KMS-11 (cell line): ENCODE data around the gene FOXD3.

Source experiments
- H2AFZ ChIP-seq: fragments of 200-600 bp; sonication (generic); 2 replicates; pipeline ENCODE4 v1.6.1; 2016; ENCODE audit warnings: antibody characterized with exemption, mixed run types, low read depth
- H3K27ac ChIP-seq: fragments of 200-600 bp; sonication (generic); 2 replicates; pipeline ENCODE4 v1.6.1; 2016; ENCODE audit warnings: mild to moderate bottlenecking, mixed run types
- H3K27me3 ChIP-seq: fragments of 200-600 bp; sonication (generic); 2 replicates; pipeline ENCODE4 v1.6.1; 2017; ENCODE audit warnings: mild to moderate bottlenecking, low read depth, mixed run types, moderate library complexity; ENCODE audit not compliant: insufficient read depth
- H3K36me3 ChIP-seq: fragments of 200-600 bp; sonication (generic); 2 replicates; pipeline ENCODE4 v1.6.1; 2017; ENCODE audit warnings: mild to moderate bottlenecking, mixed run types; ENCODE audit not compliant: insufficient read depth
- H3K4me1 ChIP-seq: fragments of 200-600 bp; sonication (generic); 2 replicates; pipeline ENCODE4 v1.6.1; 2016; ENCODE audit warnings: mild to moderate bottlenecking, low read depth, mixed run types; ENCODE audit not compliant: poor library complexity, severe bottlenecking
- H3K4me2 ChIP-seq: fragments of 200-600 bp; sonication (generic); 2 replicates; pipeline ENCODE4 v1.7.0; 2016; ENCODE audit warnings: mild to moderate bottlenecking, mixed run types
- H3K4me3 ChIP-seq: fragments of 200-600 bp; sonication (generic); IDR thresholded peaks from 2 replicates; pipeline ENCODE4 v1.6.1; 2017; ENCODE audit warnings: low read depth, low read length, mixed read lengths; ENCODE audit not compliant: insufficient read depth
- H3K79me2 ChIP-seq: fragments of 200-600 bp; sonication (generic); 2 replicates; pipeline ENCODE4 v1.6.1; 2016; ENCODE audit warnings: low read depth, mixed run types; ENCODE audit not compliant: insufficient read depth
- H3K9ac ChIP-seq: fragments of 200-600 bp; sonication (generic); 2 replicates; pipeline ENCODE4 v1.6.1; 2016; ENCODE audit warnings: mild to moderate bottlenecking, mixed run types
- H4K20me1 ChIP-seq: fragments of 200-600 bp; sonication (generic); 2 replicates; pipeline ENCODE4 v1.6.1; 2016; ENCODE audit warnings: mild to moderate bottlenecking, mixed run types; ENCODE audit not compliant: insufficient read depth
- CTCF ChIP-seq: fragments of 200-600 bp; sonication (generic); conservative IDR thresholded peaks from 2 replicates; pipeline ENCODE4 v1.6.1; 2017; ENCODE audit warnings: low read depth, mild to moderate bottlenecking, antibody characterized with exemption, low read length, moderate library complexity, mixed read lengths

The FOXD3 gene

GRCh38 chr1:63322114-63322943 is at the start of gene FOXD3:
Gene FOXD3 (plus strand): TSS chr1:63322567. CDS start chr1:63323059, 492 bp downstream.
- H3K27me3 ChIP-seq: no peaks in the 10 kb centered on the region
- H3K36me3 ChIP-seq: no peaks in the 10 kb centered on the region
- peaks cover 11% of the 10 kb centered on the region for H3K4me1 ChIP-seq
- H4K20me1 ChIP-seq: no peaks in the 10 kb centered on the region
- no peak within 1 kb of the TSS for H3K4me3 ChIP-seq
- peak within 1 kb of the TSS; percentile 26; the same call in 1 of the 2 replicates for H3K27ac ChIP-seq
- peak within 1 kb of the TSS; percentile 60; the same call in 1 of the 2 replicates for H3K9ac ChIP-seq
- peak within 1 kb of the TSS; percentile 80 for H3K4me2 ChIP-seq
- H3K79me2 ChIP-seq: no peaks in the 10 kb centered on the region
- TF ChIP-seq CTCF: no peak
- H2AFZ ChIP-seq: peak within 1 kb of the TSS; percentile 93

GRCh38 chr1:63272811-63273210 is 49.6 kb upstream of the FOXD3 start:
- Histone ChIP-seq H3K4me1 (no peaks in the 10 kb centered on the region), H3K9ac (no peak overlapping the region), H4K20me1 (no peaks in the 10 kb centered on the region), H3K4me2 (no peak overlapping the region), H3K79me2 (no peaks in the 10 kb centered on the region), H3K27ac (no peak overlapping the region), H2AFZ (no peak overlapping the region), H3K36me3 (no peaks in the 10 kb centered on the region), H3K4me3 (no peak overlapping the region), H3K27me3 (no peaks in the 10 kb centered on the region)
- no peak for TF ChIP-seq CTCF

GRCh38 chr1:63274371-63274770 is 48.0 kb upstream of the FOXD3 start:
- no peaks in the 10 kb centered on the region for H4K20me1 ChIP-seq
- no peaks in the 10 kb centered on the region for H3K79me2 ChIP-seq
- H2AFZ ChIP-seq: no peak overlapping the region
- no peak for TF ChIP-seq CTCF
- no peaks in the 10 kb centered on the region for H3K36me3 ChIP-seq
- no peaks in the 10 kb centered on the region for H3K27me3 ChIP-seq
- no peaks in the 10 kb centered on the region for H3K4me1 ChIP-seq
- no peak overlapping the region for H3K4me2 ChIP-seq
- H3K9ac ChIP-seq: no peak overlapping the region
- no peak overlapping the region for H3K27ac ChIP-seq
- no peak overlapping the region for H3K4me3 ChIP-seq

- Histone ChIP-seq H3K4me3 (no peak overlapping the region), H3K4me1 (no peaks in the 10 kb centered on the region), H3K27ac (no peak overlapping the region), H3K9ac (no peak overlapping the region), H3K79me2 (no peaks in the 10 kb centered on the region), H3K4me2 (no peak overlapping the region), H4K20me1 (no peaks in the 10 kb centered on the region), H2AFZ (no peak overlapping the region), H3K27me3 (no peaks in the 10 kb centered on the region), H3K36me3 (no peaks in the 10 kb centered on the region)
- no peak for TF ChIP-seq CTCF
These were observed 47.4 kb upstream of the FOXD3 start for GRCh38 chr1:63274979-63275378.
